NCI-H345 treated with DMSO at 0.1 percent for 48 hours (cell line): ENCODE results near the gene CRIM1.

ENCODE experiments used
- DNase-seq: peaks from one replicate; lab custom pipeline; 2025; ENCODE audit not compliant: unreplicated experiment; lab: John Stamatoyannopoulos, UW

Gene CRIM1

GRCh38 chr2:36478999-36479398 lies 123.4 kb downstream of the CRIM1 start:
- DNase-seq = no peak

DNA sequence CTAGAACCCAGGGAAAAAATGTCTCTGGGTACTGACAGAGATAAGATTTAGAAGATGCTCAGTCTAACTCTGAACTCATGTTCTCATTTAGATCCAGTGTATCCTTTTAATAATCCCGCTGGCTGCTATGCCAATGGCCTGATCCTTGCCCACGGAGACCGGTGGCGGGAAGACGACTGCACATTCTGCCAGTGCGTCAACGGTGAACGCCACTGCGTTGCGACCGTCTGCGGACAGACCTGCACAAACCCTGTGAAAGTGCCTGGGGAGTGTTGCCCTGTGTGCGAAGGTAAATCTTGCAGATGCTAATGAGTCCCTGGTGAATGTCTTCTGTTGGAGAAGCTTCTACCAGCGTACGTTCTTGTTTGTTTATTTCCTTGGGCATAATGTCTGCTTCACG lies 123.8 kb downstream of the CRIM1 start:
- no peak for DNase-seq

- no peak for DNase-seq
Observed at GRCh38 chr2:36480028-36480427, 124.5 kb downstream of the CRIM1 start.

- DNase-seq = no peak
Observed at GRCh38 chr2:36480636-36481035, 125.1 kb downstream of the CRIM1 start.

GRCh38 chr2:36481709-36482108 lies 126.1 kb downstream of the CRIM1 start:
- no peak for DNase-seq

DNA sequence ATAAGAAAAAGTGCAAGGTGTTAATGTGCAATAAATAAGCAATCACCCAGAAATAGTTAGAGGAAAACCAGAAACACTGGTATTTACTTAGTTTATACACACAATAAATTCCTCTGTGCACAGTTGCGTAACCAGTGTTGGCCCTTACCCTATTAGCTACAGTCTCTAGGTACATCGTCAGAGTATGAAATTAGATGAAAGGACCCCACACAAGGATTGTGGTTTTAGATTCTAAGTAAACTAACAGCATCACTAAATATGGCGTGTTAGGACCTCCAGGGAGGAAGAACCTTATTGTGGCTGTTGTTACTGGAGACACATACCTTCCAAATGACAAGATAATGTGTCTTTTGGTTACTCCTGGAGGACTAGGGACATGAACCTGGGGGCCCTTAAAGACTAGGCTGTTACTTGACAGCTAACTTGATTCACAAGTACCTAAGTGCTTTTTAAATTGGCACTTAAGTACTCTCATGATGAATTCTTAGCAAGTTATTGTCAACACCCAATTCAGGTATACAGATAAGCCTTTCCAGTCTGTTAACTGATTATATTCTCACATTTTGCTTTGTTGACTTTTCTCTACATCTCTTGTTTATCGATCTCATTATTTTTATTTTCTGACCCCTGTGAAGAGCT lies 127.1 kb downstream of the CRIM1 start:
- no peak for DNase-seq

DNA sequence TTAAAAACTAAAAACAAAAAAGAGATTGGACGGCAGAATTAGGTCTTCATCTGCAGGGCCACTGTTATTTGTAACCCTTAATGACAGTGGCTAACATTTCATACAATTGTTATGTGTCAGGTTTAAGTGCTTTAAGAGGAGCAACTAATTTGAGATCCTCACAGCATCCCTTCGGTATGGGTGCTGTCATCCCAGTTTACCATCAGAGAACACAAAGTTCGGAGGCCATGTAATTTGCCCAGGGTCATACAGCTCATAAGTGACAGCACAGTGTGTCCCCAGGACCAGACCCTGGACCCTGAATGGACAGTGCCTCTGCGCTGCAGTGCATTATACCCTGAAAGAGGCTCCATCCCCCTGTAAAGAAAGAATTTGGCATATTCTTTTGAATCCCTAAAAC lies 127.7 kb downstream of the CRIM1 start:
- no peak for DNase-seq

DNA sequence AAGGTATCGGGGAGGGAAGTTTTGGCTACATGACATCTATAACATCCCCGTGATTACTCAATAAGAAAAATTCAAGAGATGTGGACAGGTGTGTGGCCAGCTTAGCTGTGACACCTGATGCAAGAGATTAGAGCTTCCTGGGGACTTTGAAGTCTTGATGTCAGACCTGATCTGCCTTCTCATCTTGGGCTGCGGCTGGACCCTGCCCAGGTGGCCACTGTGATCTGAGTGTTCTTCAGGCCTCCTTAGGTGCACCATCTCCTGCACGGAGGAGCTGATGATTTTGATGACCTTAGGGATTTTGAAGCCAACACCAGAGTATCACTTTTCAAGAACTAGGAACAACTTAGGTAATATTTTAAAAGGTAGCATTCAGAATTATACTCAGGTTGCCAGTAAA lies 128.9 kb downstream of the CRIM1 start:
- DNase-seq = no peak

DNA sequence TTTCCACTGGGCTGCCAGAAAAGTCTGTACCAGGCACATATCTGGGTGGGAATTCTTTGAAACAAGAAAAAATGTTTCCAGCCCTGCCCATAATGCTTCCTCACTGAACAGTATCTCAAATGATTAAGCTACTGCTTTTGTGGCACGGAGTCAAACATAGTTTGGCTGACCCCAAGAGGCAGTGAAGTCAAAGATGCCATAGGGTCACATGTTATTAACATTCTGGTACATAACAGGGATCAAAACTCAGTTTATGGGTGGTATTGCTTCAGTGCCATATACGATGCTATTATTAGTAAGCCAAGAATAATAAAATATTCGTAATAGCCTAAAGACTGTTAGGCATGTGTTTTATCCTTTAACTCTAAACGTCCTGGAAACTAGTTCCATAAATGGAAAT lies 129.9 kb downstream of the CRIM1 start:
- no peak for DNase-seq

DNA sequence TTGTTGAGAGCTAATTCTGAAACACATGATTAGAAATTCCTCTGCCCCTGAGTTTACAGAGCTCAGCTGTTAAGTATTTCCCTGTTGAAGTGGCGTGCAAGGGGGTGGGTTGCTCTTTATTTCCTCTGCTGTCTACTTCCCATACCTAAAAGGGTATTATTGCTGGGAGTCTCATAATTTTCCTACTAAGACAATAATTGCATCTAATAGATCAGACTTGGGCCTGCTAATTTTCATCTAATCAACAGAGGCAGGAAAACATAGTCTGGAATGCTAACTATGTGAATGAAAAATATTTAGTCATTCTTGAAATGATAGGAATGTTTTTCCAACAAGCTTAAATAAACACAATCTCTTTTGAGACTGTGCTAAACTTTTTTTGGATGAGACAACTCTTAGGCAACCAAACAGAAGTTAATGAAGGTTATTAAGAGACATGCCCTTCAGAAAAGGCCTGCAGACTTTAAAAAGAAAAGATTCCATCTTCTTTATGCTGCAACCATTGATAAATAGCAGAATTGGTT lies 131.0 kb downstream of the CRIM1 start:
- DNase-seq = no peak

GRCh38 chr2:36487947-36488346 lies 132.4 kb downstream of the CRIM1 start:
- DNase-seq = no peak

GRCh38 chr2:36489281-36489680 lies 133.7 kb downstream of the CRIM1 start:
- no peak for DNase-seq

GRCh38 chr2:36490749-36491148 lies 135.2 kb downstream of the CRIM1 start:
- no peak for DNase-seq

GRCh38 chr2:36492216-36492945 lies 136.8 kb downstream of the CRIM1 start:
- no peak for DNase-seq

- no peak for DNase-seq
Observed at GRCh38 chr2:36493306-36493705, 137.7 kb downstream of the CRIM1 start.

- DNase-seq = no peak
Observed at GRCh38 chr2:36497570-36498163, 142.1 kb downstream of the CRIM1 start.

DNA sequence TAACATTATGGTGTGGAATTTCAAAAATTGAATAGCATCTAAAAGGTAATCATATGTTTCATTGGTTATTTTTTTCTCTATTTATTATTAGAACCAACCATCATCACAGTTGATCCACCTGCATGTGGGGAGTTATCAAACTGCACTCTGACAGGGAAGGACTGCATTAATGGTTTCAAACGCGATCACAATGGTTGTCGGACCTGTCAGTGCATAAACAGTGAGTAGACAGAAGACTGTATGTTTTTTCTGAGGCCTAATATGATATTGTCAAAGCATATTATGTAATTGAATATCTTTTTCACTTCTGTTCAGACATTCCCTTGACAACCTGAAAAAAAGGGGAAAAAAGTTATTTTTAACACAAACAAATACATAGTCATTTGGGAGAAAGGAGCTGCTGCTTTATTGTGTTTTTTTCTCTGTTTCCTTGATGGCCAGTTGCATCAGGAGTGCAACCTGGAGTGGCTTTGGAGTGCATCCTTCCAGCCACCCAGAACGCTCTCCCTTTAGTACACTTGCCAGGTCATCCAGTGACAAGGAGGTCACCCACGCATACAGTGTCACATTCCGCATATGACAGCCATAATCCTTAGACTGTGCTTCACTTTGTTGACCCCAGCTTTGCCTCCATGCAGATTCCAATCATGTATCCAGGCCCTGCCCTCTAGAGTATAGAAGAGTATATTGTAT lies 143.7 kb downstream of the CRIM1 start:
- DNase-seq = no peak

GRCh38 chr2:36500072-36500471 lies 144.5 kb downstream of the CRIM1 start:
- DNase-seq = no peak

GRCh38 chr2:36502081-36502480 lies 146.5 kb downstream of the CRIM1 start:
- DNase-seq = no peak

GRCh38 chr2:36507408-36507812 lies 151.8 kb downstream of the CRIM1 start:
- DNase-seq = peak; percentile 37

- no peak for DNase-seq
Observed at GRCh38 chr2:36509075-36509474, 153.5 kb downstream of the CRIM1 start.
